Vagina (tissue), 2 donors: ENCODE measurements around the gene HHATL. TPM values are rescaled to one million over a fixed set of nuclear protein-coding genes. Genes with fewer than 3 reads are reported as not detected.
A peak's percentile ranks its signal among the peaks of the same experiment; 100 is the strongest.

ENCODE experiments used
- DNase-seq, 2 donors: peaks; one replicate each; pipeline ENCODE4 v3.0.0-alpha.2; 2017; ENCODE audit errors: extremely low spot score in 2 of 2
- H3K27ac ChIP-seq: fragments of 200-600 bp; sonication (generic); one replicate; pipeline ENCODE4 v1.5.1; 2019
- H3K27me3 ChIP-seq: fragments of 200-600 bp; sonication (generic); one replicate; pipeline ENCODE4 v1.5.1; 2019
- H3K36me3 ChIP-seq, 2 donors: fragments of 200-600 bp; sonication (generic); one replicate each; pipeline ENCODE4 v1.5.1; 2017 to 2019
- H3K4me1 ChIP-seq: fragments of 200-600 bp; sonication (generic); one replicate; pipeline ENCODE4 v1.5.1; 2019
- H3K4me3 ChIP-seq, 2 donors: fragments of 200-600 bp; sonication (generic); 1 replicate in 1 of 2; 2 replicates in 1 of 2; pipeline ENCODE4 v1.5.1; 2016 to 2019
- H3K9me3 ChIP-seq: fragments of 200-600 bp; sonication (generic); one replicate; pipeline ENCODE4 v1.5.1; 2019
- POLR2A ChIP-seq, 2 donors: fragments of 450-650 bp; IDR thresholded peaks; one replicate each; pipeline ENCODE4 v1.6.1; 2017; ENCODE audit warnings: antibody characterized with exemption in 2 of 2, mild to moderate bottlenecking in 2 of 2, moderate library complexity in 2 of 2
- POLR2AphosphoS5 ChIP-seq, 2 donors: sonication (generic); formaldehyde crosslinking; IDR thresholded peaks; one replicate each; pipeline ENCODE4 v1.9.0; 2017; ENCODE audit warnings: antibody characterized with exemption in 2 of 2, mild to moderate bottlenecking in 2 of 2, low read depth in 1 of 2; ENCODE audit not compliant: insufficient read depth in 1 of 2
- intact Hi-C: fragments of 100-400 bp; cut with DNase I; formaldehyde crosslinking; loops from one replicate; pipeline ENCODE4 v1.15.1; 2023
- total RNA-seq: library from RNA; depleted of rRNA; stranded (reverse); fragments of >200 nt; gene quantifications from one replicate; pipeline ENCODE4 v1.2.3, GENCODE V29; 2016
- TF ChIP-seq, protein P1 (sequence below), 3 experiments: fragments of 450-650 bp in 2 of 3; fragments of 200-600 bp in 1 of 3; sonication (generic) in 1 of 3; IDR thresholded peaks; one replicate each; pipeline ENCODE4 v1.5.1; 2017 to 2019; ENCODE audit warnings: antibody characterized with exemption in 3 of 3, mild to moderate bottlenecking in 2 of 3, moderate library complexity in 2 of 3

Gene HHATL
- total RNA-seq, 1 donor from 2014 or later: not detected

GRCh38 chr3:42739401-42740158, 37.0 kb upstream of the HHATL start:
- Histone ChIP-seq H3K27ac (peak overlapping the region; percentile 48), H3K9me3 (no peaks in the 10 kb centered on the region), H3K36me3 (no peaks in the 10 kb centered on the region), H3K4me3 (no peak overlapping the region), H3K4me1 (no peaks in the 10 kb centered on the region), H3K27me3 (no peaks in the 10 kb centered on the region)
- DNase-seq: peak; percentile 85
- intact Hi-C loops: no loop called here
- peak in 1 of 2 donors; percentile 16 for TF ChIP-seq POLR2AphosphoS5 (IDR thresholded peaks at IDR 0.05; ENCODE audit: insufficient read depth in 1 of 2, low read depth in 1 of 2)
- TF ChIP-seq, protein P1, sequence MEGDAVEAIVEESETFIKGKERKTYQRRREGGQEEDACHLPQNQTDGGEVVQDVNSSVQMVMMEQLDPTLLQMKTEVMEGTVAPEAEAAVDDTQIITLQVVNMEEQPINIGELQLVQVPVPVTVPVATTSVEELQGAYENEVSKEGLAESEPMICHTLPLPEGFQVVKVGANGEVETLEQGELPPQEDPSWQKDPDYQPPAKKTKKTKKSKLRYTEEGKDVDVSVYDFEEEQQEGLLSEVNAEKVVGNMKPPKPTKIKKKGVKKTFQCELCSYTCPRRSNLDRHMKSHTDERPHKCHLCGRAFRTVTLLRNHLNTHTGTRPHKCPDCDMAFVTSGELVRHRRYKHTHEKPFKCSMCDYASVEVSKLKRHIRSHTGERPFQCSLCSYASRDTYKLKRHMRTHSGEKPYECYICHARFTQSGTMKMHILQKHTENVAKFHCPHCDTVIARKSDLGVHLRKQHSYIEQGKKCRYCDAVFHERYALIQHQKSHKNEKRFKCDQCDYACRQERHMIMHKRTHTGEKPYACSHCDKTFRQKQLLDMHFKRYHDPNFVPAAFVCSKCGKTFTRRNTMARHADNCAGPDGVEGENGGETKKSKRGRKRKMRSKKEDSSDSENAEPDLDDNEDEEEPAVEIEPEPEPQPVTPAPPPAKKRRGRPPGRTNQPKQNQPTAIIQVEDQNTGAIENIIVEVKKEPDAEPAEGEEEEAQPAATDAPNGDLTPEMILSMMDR (IDR thresholded peaks at IDR 0.05): no peak

GRCh38 chr3:42736531-42736930, 33.9 kb upstream of the HHATL start:
- DNase-seq: peak in 1 of 2 donors; percentile 70
- TF ChIP-seq POLR2A (IDR thresholded peaks at IDR 0.05) (no peak), POLR2AphosphoS5 (IDR thresholded peaks at IDR 0.05; ENCODE audit: insufficient read depth in 1 of 2, low read depth in 1 of 2) (no peak)
- TF ChIP-seq, protein P1 (IDR thresholded peaks at IDR 0.05): no peak
- intact Hi-C loops: no loop called here
- H3K27ac ChIP-seq: no peak overlapping the region
- H3K4me1 ChIP-seq: no peaks in the 10 kb centered on the region
- H3K36me3 ChIP-seq: no peaks in the 10 kb centered on the region
- H3K27me3 ChIP-seq: no peaks in the 10 kb centered on the region
- H3K4me3 ChIP-seq: no peak overlapping the region
- H3K9me3 ChIP-seq: no peaks in the 10 kb centered on the region

- H3K36me3 ChIP-seq: no peaks in the 10 kb centered on the region
- peak in 1 of 2 donors; percentile 67 for DNase-seq
- no peaks in the 10 kb centered on the region for H3K9me3 ChIP-seq
- H3K27ac ChIP-seq: no peak overlapping the region
- TF ChIP-seq, protein P1 (IDR thresholded peaks at IDR 0.05): no peak
- TF ChIP-seq POLR2AphosphoS5 (IDR thresholded peaks at IDR 0.05; ENCODE audit: insufficient read depth in 1 of 2, low read depth in 1 of 2) (no peak), POLR2A (IDR thresholded peaks at IDR 0.05) (no peak)
- no peaks in the 10 kb centered on the region for H3K27me3 ChIP-seq
- intact Hi-C loops: no loop called here
- no peak overlapping the region for H3K4me3 ChIP-seq
- no peaks in the 10 kb centered on the region for H3K4me1 ChIP-seq
Observed at GRCh38 chr3:42736081-42736480, 33.5 kb upstream of the HHATL start.

DNA sequence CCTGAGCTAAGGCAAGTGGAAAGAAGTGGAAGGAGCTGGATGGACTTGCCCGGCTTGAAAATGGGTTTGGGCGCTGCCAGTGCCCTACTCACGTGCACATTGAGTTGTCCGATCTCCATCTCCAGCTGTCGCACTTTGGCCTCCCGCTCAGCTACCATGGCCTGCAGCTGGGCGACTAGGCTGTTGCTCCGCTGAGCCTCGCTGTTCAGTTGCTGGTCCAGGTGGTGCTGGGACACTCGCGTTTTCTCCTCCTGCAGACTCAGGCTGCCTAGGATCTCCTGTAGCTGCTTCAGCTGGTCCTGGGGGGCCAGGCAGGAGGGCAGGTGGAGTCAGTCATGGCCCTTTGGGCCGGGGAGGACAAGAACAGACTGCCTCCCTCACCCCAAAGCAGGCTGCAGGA, 33.0 kb upstream of the HHATL start:
- intact Hi-C loops: no loop called here
- DNase-seq: peak in 1 of 2 donors; percentile 79
- no peak for TF ChIP-seq POLR2A (IDR thresholded peaks at IDR 0.05)
- TF ChIP-seq, protein P1 (IDR thresholded peaks at IDR 0.05): no peak
- TF ChIP-seq POLR2AphosphoS5 (IDR thresholded peaks at IDR 0.05; ENCODE audit: insufficient read depth in 1 of 2, low read depth in 1 of 2): no peak
- no peaks in the 10 kb centered on the region for H3K4me1 ChIP-seq
- no peak overlapping the region for H3K27ac ChIP-seq
- H3K27me3 ChIP-seq: no peaks in the 10 kb centered on the region
- no peak overlapping the region for H3K4me3 ChIP-seq
- no peaks in the 10 kb centered on the region for H3K9me3 ChIP-seq
- H3K36me3 ChIP-seq: no peaks in the 10 kb centered on the region

GRCh38 chr3:42735019-42735418, 32.4 kb upstream of the HHATL start:
- H3K36me3 ChIP-seq: no peaks in the 10 kb centered on the region
- no peaks in the 10 kb centered on the region for H3K4me1 ChIP-seq
- no peak overlapping the region for H3K4me3 ChIP-seq
- no peak overlapping the region for H3K27ac ChIP-seq
- TF ChIP-seq POLR2A (IDR thresholded peaks at IDR 0.05): no peak
- TF ChIP-seq, protein P1 (IDR thresholded peaks at IDR 0.05): no peak
- no peak for TF ChIP-seq POLR2AphosphoS5 (IDR thresholded peaks at IDR 0.05; ENCODE audit: insufficient read depth in 1 of 2, low read depth in 1 of 2)
- DNase-seq: peak in 1 of 2 donors; percentile 94
- H3K27me3 ChIP-seq: no peaks in the 10 kb centered on the region
- H3K9me3 ChIP-seq: no peaks in the 10 kb centered on the region
- intact Hi-C loops: no loop called here
